T-cell (primary cell): ENCODE measurements around the gene MKNK2. TPM values are rescaled to one million over a fixed set of nuclear protein-coding genes. Genes with fewer than 3 reads are reported as not detected.

Experiments
- ATAC-seq, 4 experiments: fragments of 200-7000 bp in 3 of 4; fragments of 150-1000 bp in 1 of 4; cut with Tn5 transposase; replicated peaks in 1 of 4; 1 replicate in 3 of 4; 2 replicates in 1 of 4; pipeline ENCODE4 v1.10.0; 2021; ENCODE audit warnings: moderate library complexity in 3 of 4, mild to moderate bottlenecking in 2 of 4, moderate number of reproducible peaks in 1 of 4
- CTCF ChIA-PET, 2 donors: fragments of 300-600 bp; sonication (Branson Sonifier 250); formaldehyde crosslinking; loops; one replicate each; lab custom pipeline; 2022; ENCODE audit warnings: antibody characterized with exemption in 2 of 2; lab: Charles Lee
- POLR2A ChIA-PET, 2 donors: fragments of 300-600 bp; sonication (Branson Sonifier 250); formaldehyde crosslinking; loops; one replicate each; lab custom pipeline; 2022; ENCODE audit warnings: antibody characterized with exemption in 2 of 2; lab: Charles Lee
- DNase-seq, 35 experiments: peaks; one replicate each; pipeline versions ENCODE4 v3.0.0 to v3.0.0-alpha.2; 2013 to 2023
- H3K27ac ChIP-seq: one replicate; pipeline ENCODE4 v1.5.1; 2013; ENCODE audit warnings: low read length
- H3K27me3 ChIP-seq, 2 experiments: replicated peaks in 1 of 2; 1 replicate in 1 of 2; 2 replicates in 1 of 2; pipeline versions ENCODE4 v1.6.1 to v1.7.0; 2013; ENCODE audit warnings: low read length in 1 of 2, mixed read lengths in 1 of 2; ENCODE audit not compliant: control insufficient read depth in 2 of 2, insufficient read depth in 2 of 2; ENCODE audit errors: extremely low read depth in 1 of 2
- H3K36me3 ChIP-seq, 2 donors: 1 replicate in 1 of 2; 2 replicates in 1 of 2; pipeline versions ENCODE4 v1.6.1 to v1.7.0; 2013; ENCODE audit warnings: low read length in 1 of 2; ENCODE audit not compliant: control insufficient read depth in 2 of 2, insufficient read depth in 1 of 2; ENCODE audit errors: extremely low read depth in 1 of 2
- H3K4me1 ChIP-seq, 2 experiments: 1 replicate in 1 of 2; 2 replicates in 1 of 2; pipeline versions ENCODE4 v1.6.1 to v1.7.0; 2013; ENCODE audit warnings: low read length in 2 of 2, mixed read lengths in 1 of 2; ENCODE audit not compliant: insufficient read depth in 2 of 2, control insufficient read depth in 1 of 2; ENCODE audit errors: extremely low read depth in 1 of 2
- H3K4me3 ChIP-seq, 2 donors: 1 replicate in 1 of 2; 2 replicates in 1 of 2; pipeline versions ENCODE4 v1.5.1 to v1.7.0; 2013; ENCODE audit warnings: mild to moderate bottlenecking in 2 of 2, low read length in 1 of 2, moderate library complexity in 1 of 2; ENCODE audit not compliant: control insufficient read depth in 1 of 2; ENCODE audit errors: extremely low read depth in 1 of 2
- H3K9me3 ChIP-seq: 2 replicates; pipeline ENCODE4 v1.7.0; 2013
- H3K27ac Mint-ChIP-seq, 2 donors: one replicate each; pipeline ENCODE4 v1.8.0; 2020 to 2021; ENCODE audit warnings: mild to moderate bottlenecking in 2 of 2, mixed read lengths in 2 of 2
- H3K27me3 Mint-ChIP-seq, 2 donors: one replicate each; pipeline ENCODE4 v1.8.0; 2021 to 2022; ENCODE audit warnings: mixed read lengths in 2 of 2
- H3K36me3 Mint-ChIP-seq: one replicate; pipeline ENCODE4 v1.8.0; 2021; ENCODE audit warnings: mixed read lengths
- H3K4me1 Mint-ChIP-seq, 3 donors: one replicate each; pipeline ENCODE4 v1.8.0; 2020 to 2022; ENCODE audit warnings: mixed read lengths in 3 of 3, mild to moderate bottlenecking in 1 of 3
- H3K4me3 Mint-ChIP-seq, 3 donors: one replicate each; pipeline ENCODE4 v1.8.0; 2020 to 2022; ENCODE audit warnings: mild to moderate bottlenecking in 3 of 3, mixed read lengths in 3 of 3, moderate library complexity in 3 of 3
- H3K9me3 Mint-ChIP-seq, 3 donors: one replicate each; pipeline ENCODE4 v1.8.0; 2020 to 2022; ENCODE audit warnings: mixed read lengths in 3 of 3
- WGBS: methylation state at CpG from one replicate; pipeline ENCODE4 v1.1.5; 2013; ENCODE audit warnings: missing lambda C conversion rate; ENCODE audit not compliant: insufficient coverage; 5-methylcytosine and 5-hydroxymethylcytosine counted together
- total RNA-seq, 35 experiments: library from RNA in 6 of 35; stranded (reverse) in 6 of 35; fragments of 120-200 nt in 1 of 35; gene quantifications; one replicate each; pipeline versions ENCODE4 v1.2.1 to v1.2.4 and lab custom pipeline; 2013 to 2026

MKNK2 gene
- total RNA-seq, 5 donors from 2014 or later (not counting 1 experiment from before 2014, with no cell fraction given) = 196 to 242 (median 234) TPM

- H3K27ac ChIP-seq = peak overlapping the region; percentile 95
- ATAC-seq (peak; percentile 51 to 66 (median 59)), DNase-seq (peak in 1 of 35 experiments; percentile 39)
- CTCF ChIA-PET = no interaction called here
- H3K36me3 ChIP-seq = no peaks in the 10 kb centered on the region
- Mint-ChIP-seq H3K4me1 (peaks cover 36 to 55% (median 48%) of the 10 kb centered on the region in 3 donors), H3K27me3 (no peaks in the 10 kb centered on the region), H3K27ac (peak overlapping the region; percentile 96 to 98), H3K4me3 (peak overlapping the region; percentile 88 to 89 (median 89)), H3K9me3 (no peaks in the 10 kb centered on the region), H3K36me3 (no peaks in the 10 kb centered on the region)
- POLR2A ChIA-PET = interaction anchor here in 1 of 2 donors (1.2 kb wide), 1 partner anchor 19 kb away, joined by 5 read pairs; no protein-coding TSS in a partner anchor
- H3K27me3 ChIP-seq = no peaks in the 10 kb centered on the region
- H3K9me3 ChIP-seq = no peaks in the 10 kb centered on the region
- peak overlapping the region; percentile 56 to 81 for H3K4me3 ChIP-seq
- under 1% methylated on average over 54 of the region's 55 CpGs for WGBS
- peaks cover 44 to 63% of the 10 kb centered on the region in 2 experiments for H3K4me1 ChIP-seq
Measured at GRCh38 chr19:2060884-2061494, 9.9 kb upstream of the MKNK2 start.

GRCh38 chr19:2059422-2060201 is 8.6 kb upstream of the MKNK2 start:
- CTCF ChIA-PET = interaction anchor here in 1 of 2 donors (0.5 kb wide), 1 partner anchor 13 kb away, joined by 3 read pairs; no protein-coding TSS in a partner anchor

GRCh38 chr19:2058570-2059421 is 7.8 kb upstream of the MKNK2 start:
- Histone ChIP-seq H3K9me3 (no peaks in the 10 kb centered on the region), H3K27me3 (no peaks in the 10 kb centered on the region), H3K27ac (peak overlapping the region; percentile 95), H3K4me1 (peaks cover 50 to 81% of the 10 kb centered on the region in 2 experiments), H3K4me3 (no peak overlapping the region), H3K36me3 (no peaks in the 10 kb centered on the region)
- H3K4me3 Mint-ChIP-seq = peak overlapping the region in 2 of 3 donors; percentile 21 to 89
- ChIA-PET POLR2A (interaction anchor here in 1 of 2 donors (0.6 kb wide), 2 partner anchors 27 to 122 kb away, joined by 3 read pairs; no protein-coding TSS in a partner anchor), CTCF (interaction anchor here in 1 of 2 donors (0.5 kb wide), 1 partner anchor 14 kb away, joined by 3 read pairs; no protein-coding TSS in a partner anchor)
- DNase-seq = no peak
- H3K36me3 Mint-ChIP-seq = no peaks in the 10 kb centered on the region
- no peaks in the 10 kb centered on the region for H3K27me3 Mint-ChIP-seq
- H3K9me3 Mint-ChIP-seq = no peaks in the 10 kb centered on the region
- H3K4me1 Mint-ChIP-seq = peaks cover 48 to 65% (median 56%) of the 10 kb centered on the region in 3 donors
- no peak for ATAC-seq
- peak overlapping the region; percentile 81 to 85 for H3K27ac Mint-ChIP-seq
- 84% methylated on average over 6 of the region's 27 CpGs for WGBS

More at GRCh38 chr19:2059422-2060201, 8.6 kb upstream of the MKNK2 start:
- WGBS = 94% methylated on average over 13 of the region's 24 CpGs
- Mint-ChIP-seq H3K27ac (peak overlapping the region; percentile 96 to 98), H3K36me3 (no peaks in the 10 kb centered on the region), H3K9me3 (no peaks in the 10 kb centered on the region), H3K4me1 (peaks cover 47 to 66% (median 58%) of the 10 kb centered on the region in 3 donors), H3K27me3 (no peaks in the 10 kb centered on the region), H3K4me3 (peak overlapping the region; percentile 87 to 89 (median 89))
- H3K27ac ChIP-seq = peak overlapping the region; percentile 95
- no peak for ATAC-seq
- POLR2A ChIA-PET = no interaction called here
- DNase-seq = no peak
- no peaks in the 10 kb centered on the region for H3K9me3 ChIP-seq
- peak overlapping the region in 1 of 2 donors; percentile 81 for H3K4me3 ChIP-seq
- no peaks in the 10 kb centered on the region for H3K36me3 ChIP-seq
- H3K27me3 ChIP-seq = no peaks in the 10 kb centered on the region
- peaks cover 50 to 76% of the 10 kb centered on the region in 2 experiments for H3K4me1 ChIP-seq

DNA sequence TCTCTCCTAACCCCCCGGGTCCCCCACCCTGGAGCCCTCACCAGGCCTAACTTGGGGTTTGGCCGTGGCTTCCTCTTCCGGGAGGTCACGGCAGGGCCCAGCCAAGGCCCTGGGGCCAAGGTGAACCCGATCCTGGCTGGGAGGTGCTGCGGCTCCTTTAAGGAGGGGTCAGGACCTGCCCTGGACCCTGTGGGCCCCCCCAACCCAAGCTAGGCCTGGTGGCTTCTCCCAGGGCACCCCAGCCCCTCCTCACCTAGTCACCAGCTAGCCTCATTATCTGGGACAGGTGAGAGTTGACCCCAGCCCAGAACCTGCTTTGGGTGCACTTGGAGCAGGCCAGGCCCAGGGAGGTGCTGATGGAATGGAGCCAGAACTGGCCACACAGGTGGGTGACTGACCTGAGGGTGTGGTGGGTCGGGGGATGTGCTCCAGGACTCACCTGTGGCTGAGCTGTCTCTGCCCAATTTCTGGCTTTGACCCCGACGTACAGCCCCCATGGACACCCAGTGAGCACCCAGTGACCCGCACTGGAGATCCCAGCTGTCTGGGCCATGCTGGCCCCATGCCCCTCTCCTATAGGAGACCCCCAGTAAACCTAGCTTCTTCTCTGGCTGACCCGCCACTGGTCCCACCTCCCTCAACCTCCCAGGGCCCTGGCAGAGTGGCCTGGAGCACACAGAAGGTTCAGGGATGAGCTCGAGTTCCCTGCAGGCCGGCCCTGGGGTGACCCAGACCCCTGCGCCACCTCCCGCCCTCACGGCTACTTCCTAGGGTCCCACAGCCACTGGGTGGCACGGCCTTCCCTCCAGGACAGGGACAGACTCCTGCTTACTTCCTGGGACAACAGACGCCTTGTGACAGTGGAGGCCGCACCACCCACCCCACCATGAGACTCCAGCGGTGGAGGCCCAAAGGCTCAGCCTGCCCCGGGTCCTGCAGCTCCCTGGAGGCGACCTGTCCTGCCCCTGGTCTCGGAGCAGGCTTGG is 6.7 kb upstream of the MKNK2 start:
- H3K27ac Mint-ChIP-seq = peak overlapping the region; percentile 81 to 85

GRCh38 chr19:2056837-2057192 is 5.8 kb upstream of the MKNK2 start:
- Mint-ChIP-seq H3K4me1 (peaks cover 54 to 70% (median 59%) of the 10 kb centered on the region in 3 donors), H3K4me3 (peak overlapping the region; percentile 34 to 89 (median 56)), H3K27me3 (no peaks in the 10 kb centered on the region), H3K36me3 (no peaks in the 10 kb centered on the region), H3K9me3 (no peaks in the 10 kb centered on the region), H3K27ac (peak overlapping the region; percentile 81 to 85)
- H3K36me3 ChIP-seq = no peaks in the 10 kb centered on the region
- CTCF ChIA-PET = no interaction called here
- H3K9me3 ChIP-seq = no peaks in the 10 kb centered on the region
- H3K27me3 ChIP-seq = no peaks in the 10 kb centered on the region
- ATAC-seq (no peak), DNase-seq (peak in 1 of 35 experiments; percentile 27)
- WGBS = 11% methylated on average over 1 of the region's 5 CpGs
- H3K27ac ChIP-seq = peak overlapping the region; percentile 63
- peaks cover 51 to 89% of the 10 kb centered on the region in 2 experiments for H3K4me1 ChIP-seq
- H3K4me3 ChIP-seq = peak overlapping the region in 1 of 2 donors; percentile 19
- POLR2A ChIA-PET = no interaction called here

More for the DNA sequence above, 6.7 kb upstream of the MKNK2 start:
- Mint-ChIP-seq H3K36me3 (no peaks in the 10 kb centered on the region), H3K4me1 (peaks cover 54 to 71% (median 55%) of the 10 kb centered on the region in 3 donors), H3K9me3 (no peaks in the 10 kb centered on the region), H3K4me3 (peak overlapping the region in 2 of 3 donors; percentile 13 to 89), H3K27me3 (no peaks in the 10 kb centered on the region)
- CTCF ChIA-PET = interaction anchor here in 1 of 2 donors (0.5 kb wide), 1 partner anchor 62 kb away, joined by 4 read pairs; no protein-coding TSS in a partner anchor
- no peaks in the 10 kb centered on the region for H3K9me3 ChIP-seq
- DNase-seq (no peak), ATAC-seq (no peak)
- H3K4me1 ChIP-seq = peaks cover 50 to 89% of the 10 kb centered on the region in 2 experiments
- peak overlapping the region; percentile 63 for H3K27ac ChIP-seq
- WGBS = 82% methylated on average over 20 of the region's 23 CpGs
- H3K4me3 ChIP-seq = no peak overlapping the region
- no peaks in the 10 kb centered on the region for H3K27me3 ChIP-seq
- no peaks in the 10 kb centered on the region for H3K36me3 ChIP-seq
- POLR2A ChIA-PET = interaction anchor here in 1 of 2 donors (0.6 kb wide), 1 partner anchor 121 kb away, joined by 3 read pairs; no protein-coding TSS in a partner anchor
